GM18870 (cell line): Measurements from ENCODE around the gene CACHD1.

ENCODE experiments used
- ATAC-seq: cut with Tn5 transposase; IDR thresholded peaks from one replicate; pipeline ENCODE4 v1.9.1; 2021; ENCODE audit warnings: moderate library complexity; ENCODE audit not compliant: unreplicated experiment

Gene CACHD1

DNA sequence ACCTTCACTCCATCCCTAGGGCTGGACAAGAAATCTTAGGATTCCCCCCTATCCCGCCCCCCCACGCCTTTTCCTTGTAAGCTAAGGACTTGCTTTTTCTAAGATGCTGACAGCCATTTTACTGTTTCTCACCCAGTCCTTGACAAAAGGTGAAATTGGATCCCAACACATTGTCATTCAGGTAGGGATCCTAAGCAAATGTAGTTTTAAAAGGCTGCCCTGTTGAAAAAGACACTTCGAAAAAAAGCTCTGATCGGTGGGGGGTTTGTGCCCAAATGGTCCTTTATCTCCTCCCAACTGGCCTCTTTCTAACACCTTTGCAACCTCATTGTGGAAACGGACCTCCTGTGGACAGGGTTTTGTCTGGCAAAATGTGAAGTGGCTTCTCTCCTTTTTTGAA is 2.9 kb downstream of the CACHD1 start:
- no peak for ATAC-seq

DNA sequence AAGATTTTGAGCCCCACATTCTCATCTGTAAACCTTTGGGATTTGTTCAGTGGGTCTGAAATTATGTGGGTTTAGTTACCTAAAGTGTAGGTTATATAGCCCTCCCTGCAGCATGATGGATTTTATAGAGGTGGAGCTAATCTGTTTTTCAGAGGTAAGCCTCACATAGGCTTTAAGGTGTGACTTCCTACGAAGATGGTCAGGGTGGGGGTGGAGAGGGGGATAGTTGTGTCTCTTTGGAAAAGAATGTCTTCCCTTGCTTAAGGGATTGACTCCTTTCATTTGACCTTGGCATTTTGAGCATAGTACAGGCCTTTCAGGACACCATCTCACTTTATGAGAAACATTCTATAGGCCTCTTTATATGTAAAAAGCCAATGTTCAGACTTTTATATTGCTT is 3.4 kb downstream of the CACHD1 start:
- ATAC-seq: no peak

DNA sequence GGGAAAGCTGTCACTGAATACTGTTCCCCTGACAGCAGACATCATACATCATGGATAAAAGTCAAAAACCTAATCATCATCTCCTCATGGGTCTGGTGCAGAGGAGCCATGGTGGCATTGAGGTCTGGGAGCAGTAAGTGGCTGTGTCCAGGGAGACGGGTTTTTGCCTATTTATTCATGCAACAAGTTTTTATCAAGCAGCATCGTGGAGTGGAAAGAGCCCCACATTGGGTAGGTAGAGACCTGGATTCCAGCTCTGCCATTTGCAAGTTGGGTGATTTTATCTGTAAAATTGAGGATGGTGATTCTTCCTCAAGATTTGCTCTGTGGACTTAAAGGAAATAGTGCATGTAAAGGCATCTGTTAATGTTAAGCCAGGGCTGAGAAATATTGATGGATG is 4.2 kb downstream of the CACHD1 start:
- no peak for ATAC-seq

DNA sequence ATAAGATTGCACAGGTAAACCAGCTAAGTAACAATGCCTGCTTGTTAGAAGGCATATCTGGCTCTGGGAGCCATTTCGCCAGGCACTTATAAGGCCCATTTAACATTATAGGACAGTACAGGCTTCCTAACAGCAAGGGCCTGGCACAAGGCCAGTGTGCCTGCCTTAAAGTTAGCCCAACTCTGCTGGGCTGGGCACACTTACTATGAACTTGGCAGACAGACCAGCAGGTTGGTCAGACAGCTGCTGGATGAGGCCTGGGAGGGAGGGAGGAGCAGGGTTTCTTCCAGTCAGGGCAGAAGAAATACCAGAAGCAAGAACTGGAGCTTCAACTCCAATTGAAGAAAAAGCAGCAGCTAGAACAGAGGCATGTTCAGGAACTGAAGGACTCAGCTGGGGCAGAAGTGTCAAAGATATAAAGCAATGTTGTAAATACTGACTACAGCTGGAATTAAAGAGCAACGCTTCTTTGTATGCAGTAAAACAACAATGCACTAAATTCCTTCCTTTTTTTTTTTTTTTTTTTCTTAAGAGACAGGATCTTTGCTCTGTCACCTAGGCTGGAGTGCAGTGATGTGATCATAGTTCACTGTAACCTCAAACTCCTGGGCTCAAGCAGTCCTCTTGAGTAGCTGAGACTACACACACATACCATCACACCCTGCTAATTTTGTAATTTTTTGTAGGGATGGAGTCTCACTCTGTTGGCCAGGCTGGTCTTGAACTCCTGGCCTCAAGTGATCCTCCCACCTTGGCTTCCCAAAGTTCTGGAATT is 4.9 kb downstream of the CACHD1 start:
- no peak for ATAC-seq

DNA sequence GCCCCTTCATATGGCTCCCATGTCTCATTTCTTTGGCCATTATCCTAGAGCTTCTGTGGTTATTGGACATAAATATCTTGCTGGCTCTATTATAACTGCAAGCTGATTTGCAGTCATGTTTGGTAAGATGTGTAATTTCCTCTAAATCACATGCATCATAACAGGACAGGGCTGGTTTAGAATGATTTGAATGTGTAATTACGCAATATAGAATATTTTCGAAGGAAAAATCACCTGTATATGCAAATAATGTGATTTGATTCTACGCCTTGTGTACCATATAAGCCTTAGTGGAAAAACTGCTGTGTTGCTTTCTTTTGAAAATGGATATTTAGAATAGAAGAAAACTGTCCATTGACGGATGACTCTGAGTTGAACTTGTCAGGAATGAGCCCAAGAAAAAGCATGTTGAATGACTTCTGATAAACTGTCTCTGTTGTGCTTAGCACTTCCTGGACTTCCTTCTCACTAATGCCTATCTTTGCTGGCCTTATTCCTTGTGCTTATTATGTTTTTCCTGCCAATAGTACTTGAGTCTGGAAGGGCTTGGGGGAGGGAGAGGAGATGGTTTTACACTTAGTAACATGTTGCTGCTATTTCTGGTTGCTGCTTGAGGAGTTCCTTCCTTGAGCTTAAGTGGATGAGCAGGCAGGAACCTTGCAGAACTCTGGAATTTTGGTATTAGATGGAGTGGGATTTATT is 6.5 kb downstream of the CACHD1 start:
- ATAC-seq: no peak

DNA sequence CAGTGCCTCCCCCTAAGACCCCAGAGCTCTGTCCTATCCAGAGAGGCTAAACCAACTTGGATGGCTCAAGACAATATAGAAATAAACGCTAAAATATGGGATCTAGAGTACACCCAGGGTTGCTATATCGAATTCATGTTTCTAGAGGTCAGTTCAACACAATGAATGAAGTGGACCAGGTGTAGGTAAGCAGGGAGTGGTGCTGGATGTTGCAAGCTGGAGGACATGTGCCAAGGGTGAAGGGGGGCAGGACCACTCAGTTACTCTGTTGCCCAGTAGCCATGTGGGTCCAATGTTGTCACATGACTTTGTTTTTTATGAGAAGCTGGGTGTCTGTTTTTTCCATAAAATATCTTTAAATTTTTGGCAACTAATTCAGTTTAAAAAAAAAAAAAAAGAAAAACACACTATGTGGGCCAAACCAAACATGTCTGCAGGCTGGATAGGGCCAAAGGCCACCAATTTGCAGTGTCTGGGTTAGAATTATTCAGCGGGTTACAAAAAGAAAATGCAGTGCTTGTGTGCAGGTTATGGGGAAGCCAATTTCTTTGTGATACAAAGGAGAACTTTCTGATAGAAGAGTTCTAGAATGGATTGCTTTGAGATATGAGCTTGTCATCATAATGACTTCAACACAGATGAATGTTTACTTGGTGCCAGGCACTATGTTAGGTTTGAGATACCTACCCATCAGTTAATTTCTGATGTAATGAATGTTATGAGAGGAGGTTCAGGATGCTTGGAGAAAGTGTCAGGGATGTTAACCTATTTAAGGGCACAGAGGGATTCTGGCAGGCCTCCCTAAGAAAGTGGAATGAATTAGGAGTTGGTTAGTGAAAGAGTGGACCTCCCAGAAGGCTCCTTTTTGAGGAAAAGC is 8.9 kb downstream of the CACHD1 start:
- no peak for ATAC-seq

DNA sequence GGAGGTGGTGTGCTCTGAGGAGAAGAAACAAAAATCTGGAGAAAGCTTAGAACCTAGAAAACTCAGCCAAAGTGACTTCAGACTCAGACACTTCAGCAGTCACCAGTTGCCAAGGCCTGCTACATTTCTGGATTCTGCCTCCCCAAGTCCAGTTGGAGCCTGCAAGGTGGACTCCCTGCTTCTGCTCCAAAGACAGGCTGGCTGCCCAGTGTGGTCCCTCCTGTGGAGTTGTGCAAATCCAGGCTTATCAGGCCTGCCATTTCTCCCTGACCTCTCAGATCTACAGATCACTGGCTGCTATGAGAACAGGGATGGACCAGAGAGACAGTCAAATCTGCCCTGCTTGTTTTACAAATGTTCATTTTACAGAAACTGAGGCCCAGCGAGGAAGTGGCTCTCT is 9.9 kb downstream of the CACHD1 start:
- ATAC-seq: no peak

DNA sequence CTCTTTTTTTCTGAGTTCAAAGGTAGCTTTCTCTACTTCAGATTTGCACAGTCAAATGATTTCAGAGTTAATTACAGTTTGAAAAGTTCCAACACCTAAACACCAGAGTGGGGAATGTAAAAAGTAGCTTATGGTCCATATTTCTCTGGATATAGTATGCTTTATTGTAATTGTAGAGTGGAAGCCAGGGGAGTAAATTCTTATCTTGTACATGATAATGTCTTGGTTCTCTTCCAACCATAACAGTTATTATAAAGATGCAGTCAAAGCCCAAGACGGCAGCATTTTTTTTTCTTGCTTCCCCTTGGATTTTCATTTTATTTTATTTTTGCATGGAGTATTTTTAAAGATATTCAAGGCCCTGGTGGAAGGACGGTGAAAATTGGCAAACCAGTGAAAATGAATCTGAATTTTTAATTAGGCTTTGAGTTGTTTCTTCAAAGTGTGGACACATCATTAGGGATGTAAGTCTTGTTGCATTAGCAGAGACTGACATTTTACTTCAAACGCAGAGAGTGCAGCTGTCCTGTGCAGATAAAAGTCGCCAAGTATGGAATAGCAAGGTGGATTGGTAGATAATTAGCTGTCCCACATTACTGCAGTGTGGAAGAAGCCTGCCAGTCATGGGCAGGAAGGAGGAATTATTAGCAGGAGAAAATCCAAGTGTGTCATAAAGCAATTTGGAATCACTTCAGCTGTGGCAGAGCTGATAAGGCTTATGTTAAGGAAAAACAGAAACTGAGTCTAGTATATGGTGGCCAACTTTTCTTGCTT is 11.3 kb downstream of the CACHD1 start:
- no peak for ATAC-seq

DNA sequence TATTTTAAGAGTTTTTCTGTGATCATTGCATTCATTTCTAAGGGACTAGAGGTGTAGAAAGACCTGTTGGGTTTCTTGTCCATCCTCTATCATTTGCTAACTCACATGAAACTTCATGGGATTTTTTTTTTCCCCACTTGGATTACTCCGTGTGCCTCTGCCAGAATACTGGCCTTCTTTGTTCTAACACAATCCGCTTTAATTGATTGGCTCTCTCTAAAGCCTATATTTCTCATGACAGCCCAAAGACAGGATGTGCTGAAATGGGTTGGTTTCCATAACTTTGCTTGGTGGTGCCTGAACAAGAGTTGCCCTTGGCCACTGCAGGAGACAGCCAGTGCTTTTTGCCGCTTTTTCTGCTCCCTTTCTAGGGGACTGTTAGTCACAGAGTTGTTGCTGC is 12.2 kb downstream of the CACHD1 start:
- ATAC-seq: no peak

DNA sequence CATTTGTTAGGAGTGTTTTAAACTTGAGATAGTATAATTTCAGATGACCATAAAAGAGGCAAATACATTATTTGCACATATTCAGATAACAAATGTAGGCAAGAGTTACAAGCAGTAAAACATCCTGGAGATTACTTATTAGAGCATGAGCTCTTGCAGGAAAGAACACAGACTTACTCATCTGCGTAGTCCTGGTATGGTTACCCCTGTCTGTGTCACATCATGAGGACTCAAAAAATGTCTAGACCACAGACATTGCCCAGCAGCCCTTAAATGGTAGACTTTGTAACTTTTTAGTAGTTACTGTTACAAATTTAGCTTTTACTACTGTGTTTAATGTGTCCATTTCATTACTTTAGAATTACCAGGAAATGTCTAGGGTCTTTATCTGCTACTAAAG is 12.8 kb downstream of the CACHD1 start:
- ATAC-seq: no peak

DNA sequence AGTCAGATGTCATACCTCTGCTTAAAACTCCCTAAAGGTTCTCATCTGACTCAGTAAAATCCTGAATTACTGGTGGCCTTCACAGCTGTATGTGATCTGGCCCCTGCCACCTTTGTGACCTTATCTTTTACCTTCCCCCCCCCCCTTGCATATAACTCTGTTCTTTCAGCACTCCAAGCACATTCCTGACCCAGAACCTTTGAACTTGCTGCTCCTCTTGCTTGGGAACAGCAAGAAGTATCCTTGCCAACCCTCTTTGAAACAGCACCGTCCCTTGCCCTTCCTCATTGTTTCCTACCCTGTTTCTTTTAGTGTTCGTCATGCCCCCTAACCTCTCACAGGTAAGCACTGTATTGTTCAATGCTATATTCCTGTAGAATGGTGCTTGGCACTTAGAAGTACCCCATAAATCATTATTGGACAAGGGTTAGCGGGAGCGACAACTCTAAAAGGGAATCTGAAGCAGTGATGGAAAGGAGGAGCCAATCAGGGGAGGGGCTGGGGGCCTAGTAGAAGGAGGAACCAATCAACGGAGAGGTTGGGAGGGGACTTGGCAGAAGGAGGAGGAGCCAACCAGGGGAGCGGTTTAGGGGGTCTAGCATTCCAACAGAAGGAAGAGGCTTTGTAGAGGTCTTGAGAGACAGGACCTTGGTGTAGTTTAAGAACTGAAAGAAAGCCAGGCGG is 13.9 kb downstream of the CACHD1 start:
- no peak for ATAC-seq

DNA sequence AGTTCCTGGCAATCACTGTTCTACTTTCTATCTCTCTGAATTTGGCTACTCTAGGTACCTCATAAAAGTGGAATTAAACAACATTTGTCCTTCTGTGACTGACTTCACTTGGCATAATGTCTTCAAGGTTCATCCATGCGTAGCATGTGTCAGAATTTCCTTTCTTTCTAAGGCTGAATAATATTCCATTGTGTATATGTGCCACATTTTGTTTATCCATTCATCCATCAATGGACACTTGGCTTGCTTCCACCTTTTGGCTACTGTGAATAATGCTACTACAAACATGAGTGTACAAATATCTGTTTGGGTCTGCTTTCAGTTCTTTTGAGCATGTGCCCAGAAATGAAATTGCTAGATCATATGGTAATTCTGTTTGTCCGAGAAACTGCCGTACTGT is 14.7 kb downstream of the CACHD1 start:
- ATAC-seq: no peak

DNA sequence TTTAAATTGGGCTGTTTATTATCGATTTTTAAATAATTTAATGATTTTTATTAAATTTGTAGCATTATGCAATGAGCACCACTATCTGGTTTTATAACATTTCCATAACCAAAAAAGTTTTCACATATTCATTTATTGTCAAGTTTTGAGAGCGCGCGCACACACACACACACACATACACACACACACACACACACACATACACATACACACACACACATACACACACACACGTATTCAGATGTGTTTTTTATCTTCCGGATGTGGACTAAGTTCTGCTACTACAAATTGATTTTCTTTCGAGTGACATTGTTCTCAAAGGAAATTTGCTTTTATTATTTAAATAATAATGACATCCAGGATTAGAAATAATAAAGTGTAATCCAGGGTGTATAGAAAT is 16.3 kb downstream of the CACHD1 start:
- ATAC-seq: no peak

DNA sequence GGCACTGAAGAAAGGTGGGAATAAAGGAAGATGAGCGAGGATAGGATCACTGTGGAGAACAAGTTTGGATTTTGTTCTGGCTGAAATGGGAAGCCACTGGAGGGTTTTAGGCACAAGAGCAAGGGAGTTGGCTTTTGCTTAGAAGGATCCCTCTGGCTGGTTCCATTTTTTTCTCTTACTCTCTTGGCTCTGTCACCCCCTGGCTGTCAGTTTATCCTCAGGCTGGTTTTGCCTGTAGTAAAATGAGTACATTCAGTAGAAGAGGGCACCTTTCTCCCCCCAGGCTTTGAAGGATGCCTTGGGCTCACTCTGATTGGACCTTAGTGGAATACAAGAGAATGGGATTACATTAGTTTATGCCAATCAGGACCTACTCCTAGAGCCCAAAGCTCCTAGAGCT is 17.1 kb downstream of the CACHD1 start:
- ATAC-seq: no peak

DNA sequence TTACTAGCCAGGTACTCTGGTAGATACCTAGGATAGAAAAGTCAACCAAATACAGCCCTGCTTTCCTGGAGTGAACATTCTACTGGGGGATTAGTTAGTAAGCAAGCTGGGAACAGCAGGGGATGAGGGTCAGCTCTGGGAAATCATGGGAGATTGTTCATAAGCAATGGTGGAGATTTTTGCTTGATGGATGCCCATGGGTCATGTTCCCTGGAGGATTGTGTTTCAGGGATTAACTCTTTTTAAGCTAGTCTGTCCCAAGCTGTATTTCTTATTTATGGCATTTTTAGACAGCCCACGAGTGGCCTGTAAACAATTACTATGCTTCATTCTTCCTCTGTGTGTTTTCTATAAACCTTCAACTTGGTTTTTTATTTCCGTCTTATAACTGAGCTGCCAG is 18.9 kb downstream of the CACHD1 start:
- ATAC-seq: no peak

DNA sequence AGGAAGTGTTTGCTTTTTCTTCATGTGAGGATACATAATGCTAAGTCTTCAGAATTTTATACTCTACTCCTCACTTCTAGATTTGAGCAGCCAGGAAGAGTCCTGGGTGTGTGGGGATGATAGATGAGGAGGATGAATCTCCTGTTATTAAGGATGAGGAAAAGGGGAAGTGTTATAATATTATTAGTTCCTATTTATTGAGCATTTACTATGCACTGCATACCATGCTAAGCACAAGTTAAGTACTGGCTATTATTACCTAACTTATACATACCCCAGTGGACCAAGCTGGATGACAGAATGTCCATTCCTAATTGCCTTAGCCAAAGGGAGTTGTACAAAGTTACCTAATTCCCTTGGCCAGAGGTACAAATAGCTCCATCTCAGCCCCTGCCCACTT is 19.8 kb downstream of the CACHD1 start:
- no peak for ATAC-seq

DNA sequence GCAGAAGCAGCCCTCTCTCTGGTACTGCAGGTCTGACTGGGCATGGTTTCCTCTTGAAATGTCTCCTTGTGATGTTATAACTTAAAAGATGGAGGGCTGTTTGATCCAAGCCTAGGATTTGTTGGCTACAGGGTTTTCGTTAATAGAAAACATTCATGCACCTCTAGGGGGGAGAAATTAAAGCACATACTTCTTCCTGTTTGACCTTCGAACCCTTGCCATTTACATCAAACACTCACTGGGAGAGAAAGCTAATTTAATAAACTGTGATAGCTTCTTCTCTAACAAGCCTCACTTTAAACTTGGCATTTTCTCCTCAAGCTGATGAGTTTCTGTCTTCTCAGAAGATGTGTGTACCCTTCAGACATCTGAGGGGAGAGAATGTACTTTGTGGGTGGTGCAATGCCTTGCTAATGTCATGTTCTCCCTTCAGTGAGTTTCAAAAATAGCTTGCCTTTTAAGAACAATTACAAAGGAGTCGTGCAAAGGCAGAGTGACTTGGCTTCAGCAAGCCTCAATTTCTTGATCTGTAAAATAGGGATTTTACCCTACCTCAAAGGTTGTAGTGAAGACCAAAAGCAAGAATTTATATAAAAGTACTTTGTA is 20.4 kb downstream of the CACHD1 start:
- no peak for ATAC-seq

DNA sequence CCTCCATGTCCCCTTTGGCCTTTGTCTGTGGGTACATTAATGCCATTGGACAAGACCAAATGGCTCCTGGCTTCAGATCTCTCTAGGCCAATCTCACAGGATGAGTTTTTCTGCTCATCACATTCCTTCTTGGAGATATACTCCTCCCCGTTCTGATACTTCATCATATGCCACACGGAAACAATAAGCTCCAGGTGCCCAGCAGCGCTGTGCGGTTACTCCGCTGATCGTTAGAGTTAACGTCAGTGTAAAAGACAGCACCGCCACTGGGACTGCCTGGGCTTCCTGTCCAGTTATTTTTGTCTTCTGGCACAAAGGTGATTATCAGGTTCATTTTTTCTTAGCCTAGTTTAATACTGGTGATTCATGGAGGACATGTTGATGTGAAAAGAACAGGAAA is 22.5 kb downstream of the CACHD1 start:
- no peak for ATAC-seq

DNA sequence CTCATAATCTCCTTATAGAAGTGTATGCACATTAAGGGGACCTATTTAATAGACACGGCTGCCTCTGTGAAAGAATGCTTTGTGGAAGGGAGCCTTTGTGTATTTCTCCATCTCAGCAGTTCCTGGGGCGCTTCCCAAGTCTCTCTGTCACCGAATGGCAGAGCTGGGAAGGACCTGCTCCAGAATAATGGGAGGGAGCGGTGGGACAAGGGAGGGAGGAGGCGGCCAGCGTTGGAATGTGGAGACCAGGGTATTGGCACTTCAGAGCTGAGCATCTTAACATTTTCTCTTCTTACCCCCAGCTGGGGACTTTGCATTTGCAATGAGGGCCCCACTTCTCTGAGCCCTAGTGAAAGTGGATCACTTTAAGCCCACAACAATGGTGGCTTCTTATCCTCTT is 23.9 kb downstream of the CACHD1 start:
- no peak for ATAC-seq

DNA sequence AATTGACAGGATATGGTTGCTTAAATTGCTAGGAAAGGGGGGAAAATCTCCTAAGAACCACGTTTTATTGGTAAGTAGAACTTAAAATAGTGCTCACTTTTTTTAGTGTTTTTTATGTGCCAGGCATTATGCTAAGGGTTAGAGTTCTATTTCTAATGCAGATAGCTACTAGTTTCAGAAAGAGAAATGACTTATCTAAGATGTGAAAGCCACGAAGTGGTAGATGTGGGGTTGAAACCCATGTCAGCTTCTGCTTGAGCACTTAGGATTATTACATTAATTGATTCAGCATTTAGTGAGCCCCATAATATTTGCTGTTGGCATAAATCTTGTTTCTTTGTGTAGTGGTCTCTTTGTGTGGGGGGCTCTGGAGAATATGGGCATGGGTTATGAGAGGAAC is 24.7 kb downstream of the CACHD1 start:
- no peak for ATAC-seq
